Cardiac fibroblast (primary cell): ENCODE data around the gene TM9SF3.

Experiments
- DNase-seq, 2 donors: peaks; one replicate each; pipeline versions ENCODE4 v3.0.0 to v3.0.0-alpha.2; 2010; ENCODE audit warnings: low read depth in 2 of 2
- H3K4me3 ChIP-seq, 2 donors: replicated peaks in 1 of 2; 1 replicate in 1 of 2; 2 replicates in 1 of 2; pipeline ENCODE4 v1.5.1; 2011; ENCODE audit warnings: low read depth in 2 of 2, low read length in 2 of 2, mild to moderate bottlenecking in 2 of 2, moderate library complexity in 1 of 2
- CTCF ChIP-seq: IDR thresholded peaks from one replicate; pipeline ENCODE4 v1.5.1; 2011; ENCODE audit warnings: low read depth, mild to moderate bottlenecking, low read length, inconsistent platforms

The TM9SF3 gene

GRCh38 chr10:96613576-96613975 is 26.8 kb upstream of the TM9SF3 start:
- TF ChIP-seq CTCF, result no peak
- DNase-seq, result peak in 1 of 2 donors; percentile 15
- H3K4me3 ChIP-seq, result no peak overlapping the region

GRCh38 chr10:96612055-96612830 is 25.4 kb upstream of the TM9SF3 start:
- TF ChIP-seq CTCF, result no peak
- DNase-seq, result no peak
- H3K4me3 ChIP-seq, result no peak overlapping the region

GRCh38 chr10:96610817-96611216 is 24.0 kb upstream of the TM9SF3 start:
- TF ChIP-seq CTCF, result no peak
- H3K4me3 ChIP-seq, result no peak overlapping the region
- no peak for DNase-seq

- H3K4me3 ChIP-seq, result no peak overlapping the region
- no peak for DNase-seq
- no peak for TF ChIP-seq CTCF
Measured at GRCh38 chr10:96609510-96609909, 22.7 kb upstream of the TM9SF3 start.

GRCh38 chr10:96608805-96609204 is 22.0 kb upstream of the TM9SF3 start:
- TF ChIP-seq CTCF, result no peak
- H3K4me3 ChIP-seq, result no peak overlapping the region
- no peak for DNase-seq

GRCh38 chr10:96608262-96608661 is 21.4 kb upstream of the TM9SF3 start:
- TF ChIP-seq CTCF, result no peak

GRCh38 chr10:96606946-96607345 is 20.1 kb upstream of the TM9SF3 start:
- DNase-seq, result no peak
- TF ChIP-seq CTCF, result no peak
- H3K4me3 ChIP-seq, result no peak overlapping the region

More at GRCh38 chr10:96608262-96608661, 21.4 kb upstream of the TM9SF3 start:
- DNase-seq, result no peak
- H3K4me3 ChIP-seq, result no peak overlapping the region
